GM08714 (cell line): ENCODE data around the gene MED13L.

Experiments used
- H3K4me3 ChIP-seq: fragments of 200-500 bp; sonication (Bioruptor generic); 2 replicates; pipeline ENCODE4 v1.5.1; 2014; ENCODE audit warnings: mild to moderate bottlenecking, low read length, inconsistent platforms
- ZNF274 ChIP-seq: IDR thresholded peaks from 2 replicates; pipeline ENCODE4 v1.6.1; 2012; ENCODE audit warnings: mild to moderate bottlenecking, low read depth, low read length

Gene MED13L

GRCh38 chr12:116116650-116117424 lies 160.7 kb downstream of the MED13L start:
- H3K4me3 ChIP-seq, result no peak overlapping the region
- TF ChIP-seq ZNF274, result no peak

DNA sequence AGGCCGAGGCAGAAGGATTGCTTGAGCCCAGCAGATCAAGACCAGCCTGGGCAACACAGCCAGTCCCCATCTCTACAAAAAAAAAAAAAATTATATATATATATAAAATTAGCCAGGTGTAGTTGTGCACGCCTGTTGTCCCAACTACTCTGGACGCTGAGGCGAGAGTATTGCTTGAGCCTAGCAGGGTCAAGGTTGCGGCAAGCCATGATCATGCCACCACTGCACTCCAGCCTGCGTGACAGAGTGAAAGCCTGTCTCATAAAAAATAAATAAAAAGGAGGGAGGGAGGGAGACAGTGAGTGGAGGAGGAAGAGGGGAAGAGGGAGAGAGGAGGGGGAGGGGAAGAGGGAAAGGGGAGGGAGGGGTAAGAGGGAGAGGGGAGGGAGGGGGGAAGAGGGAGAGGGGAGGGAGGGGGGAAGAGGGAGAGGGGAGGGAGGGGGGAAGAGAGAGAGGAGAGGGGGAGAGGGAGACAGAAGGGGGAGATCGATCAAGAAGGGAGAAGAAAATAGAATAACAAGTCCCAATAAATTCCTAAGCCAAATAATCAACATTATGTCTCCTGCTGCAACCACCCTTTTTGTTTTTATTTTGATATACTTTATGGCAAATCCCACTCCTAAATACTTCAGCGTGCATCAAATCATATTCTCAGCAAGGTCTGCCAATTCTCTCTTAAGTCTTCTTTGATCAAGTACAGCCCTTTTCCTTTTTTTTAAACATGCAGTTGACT lies 163.9 kb downstream of the MED13L start:
- TF ChIP-seq ZNF274, result no peak
- H3K4me3 ChIP-seq, result no peak overlapping the region

GRCh38 chr12:116106870-116107269 lies 170.6 kb downstream of the MED13L start:
- no peak for TF ChIP-seq ZNF274
- H3K4me3 ChIP-seq, result no peak overlapping the region

DNA sequence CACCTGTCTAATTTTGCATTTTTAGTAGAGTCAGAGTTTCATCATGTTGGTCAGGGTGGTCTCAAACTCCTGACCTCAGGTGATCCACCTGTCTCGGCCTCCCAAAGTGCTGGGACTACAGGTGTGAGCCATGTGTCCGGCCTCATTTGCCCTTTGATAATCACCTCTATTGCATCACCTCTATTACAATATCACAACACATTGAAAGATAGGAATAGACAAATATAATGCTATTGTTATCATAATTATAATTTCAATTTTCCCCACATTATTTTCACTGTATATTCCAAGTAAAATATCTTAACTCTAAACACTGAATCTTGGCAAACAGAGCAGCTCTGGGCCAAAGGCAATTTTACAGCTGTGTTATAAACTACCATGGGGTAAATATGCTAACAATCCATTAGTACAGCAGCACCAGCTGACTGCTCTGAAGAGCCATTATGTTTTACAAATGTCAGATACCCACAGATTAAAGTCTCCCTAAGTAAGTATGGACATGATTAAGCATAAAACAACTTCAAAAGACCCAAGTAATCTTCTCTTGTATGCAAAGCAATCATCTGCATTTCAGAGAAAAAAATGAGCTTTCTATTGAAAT lies 173.2 kb downstream of the MED13L start:
- no peak for TF ChIP-seq ZNF274

GRCh38 chr12:116101991-116102390 lies 175.5 kb downstream of the MED13L start:
- H3K4me3 ChIP-seq, result no peak overlapping the region
- no peak for TF ChIP-seq ZNF274

More for the DNA sequence above, 173.2 kb downstream of the MED13L start:
- H3K4me3 ChIP-seq, result no peak overlapping the region

- no peak for TF ChIP-seq ZNF274
- H3K4me3 ChIP-seq, result no peak overlapping the region
Observed at GRCh38 chr12:116099652-116100432, 177.7 kb downstream of the MED13L start.

- no peak for TF ChIP-seq ZNF274
- no peak overlapping the region for H3K4me3 ChIP-seq
Observed at GRCh38 chr12:116096874-116097273, 180.6 kb downstream of the MED13L start.

DNA sequence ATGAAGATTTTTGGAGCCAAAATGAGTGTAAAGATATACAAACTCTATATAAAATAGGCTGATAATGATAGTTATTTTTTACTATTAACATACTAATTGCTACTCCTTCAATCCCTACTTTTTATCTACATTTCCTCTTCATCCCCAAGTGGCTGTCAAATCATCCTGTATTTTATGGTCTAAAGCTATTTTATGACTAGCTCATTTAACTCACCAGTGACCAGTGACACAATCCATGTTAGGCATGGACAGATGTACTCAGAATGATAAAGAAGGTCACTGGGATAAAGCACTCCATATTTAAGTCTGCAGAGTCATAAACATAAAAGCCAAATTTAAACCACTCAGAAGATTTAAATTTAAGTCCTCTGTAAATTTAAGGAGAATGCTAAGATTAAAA lies 183.0 kb downstream of the MED13L start:
- no peak for TF ChIP-seq ZNF274
- H3K4me3 ChIP-seq, result no peak overlapping the region

GRCh38 chr12:116093915-116094314 lies 183.6 kb downstream of the MED13L start:
- H3K4me3 ChIP-seq, result no peak overlapping the region
- no peak for TF ChIP-seq ZNF274

- no peak for TF ChIP-seq ZNF274
- H3K4me3 ChIP-seq, result no peak overlapping the region
Observed at GRCh38 chr12:116092776-116093175, 184.7 kb downstream of the MED13L start.

DNA sequence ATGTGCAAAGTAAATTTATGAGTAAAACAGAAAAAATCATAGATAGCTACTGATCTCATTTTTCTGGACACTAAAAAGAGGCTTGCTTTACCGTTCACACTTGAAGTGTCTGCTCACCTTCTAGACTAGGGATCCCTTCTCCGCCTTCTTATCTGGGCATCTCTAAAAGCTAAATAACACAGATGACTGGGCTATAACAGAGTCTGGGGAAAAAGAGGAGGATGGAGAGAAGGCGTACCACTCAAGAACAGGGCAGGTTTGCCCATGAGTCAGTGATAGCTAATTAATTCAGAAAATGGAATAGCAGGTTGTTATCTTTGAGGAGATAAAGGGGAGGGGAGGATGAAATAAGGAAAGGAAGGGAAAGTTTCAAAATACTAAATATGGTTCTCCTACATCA lies 185.3 kb downstream of the MED13L start:
- no peak for TF ChIP-seq ZNF274

GRCh38 chr12:116091579-116091978 lies 185.9 kb downstream of the MED13L start:
- H3K4me3 ChIP-seq, result no peak overlapping the region
- no peak for TF ChIP-seq ZNF274

More for the DNA sequence above, 185.3 kb downstream of the MED13L start:
- H3K4me3 ChIP-seq, result no peak overlapping the region

DNA sequence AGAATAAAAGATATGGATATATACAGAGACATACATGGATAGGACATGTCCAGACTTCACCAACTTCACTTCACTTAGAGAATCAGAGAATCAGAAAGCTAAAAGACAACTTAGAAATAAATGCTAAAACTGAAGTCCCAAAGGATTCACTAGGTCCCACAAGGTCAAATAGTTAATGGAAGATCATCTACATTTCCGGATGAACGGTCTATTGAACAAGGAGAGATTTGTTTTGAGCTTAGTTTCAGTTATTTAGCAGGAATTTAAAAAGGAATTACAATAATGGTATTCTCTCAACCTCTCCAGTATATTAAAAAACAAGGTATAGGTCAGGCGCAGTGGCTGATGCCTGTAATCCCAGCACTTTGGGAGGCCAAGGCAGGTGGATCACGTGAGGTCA lies 187.0 kb downstream of the MED13L start:
- H3K4me3 ChIP-seq, result no peak overlapping the region
- TF ChIP-seq ZNF274, result no peak

DNA sequence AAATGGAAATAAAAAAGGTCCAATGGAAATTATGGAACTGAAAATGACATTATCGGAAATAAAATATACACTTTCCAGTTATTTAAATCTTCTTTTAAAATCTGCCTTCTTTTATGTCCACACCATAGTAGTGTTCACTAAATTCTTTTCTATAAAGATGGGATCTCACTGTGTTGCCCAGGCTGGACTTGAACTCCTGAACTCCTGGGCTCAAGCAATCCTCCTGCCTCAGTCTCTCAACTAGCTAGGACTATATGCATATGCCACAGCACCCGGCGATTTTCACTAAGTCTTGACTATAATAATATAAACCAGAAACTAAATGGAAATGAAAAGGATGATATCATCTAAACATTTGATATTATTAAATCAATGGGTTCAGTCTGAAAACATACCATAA lies 188.4 kb downstream of the MED13L start:
- H3K4me3 ChIP-seq, result no peak overlapping the region
- TF ChIP-seq ZNF274, result no peak
